GM19467 (cell line): Measurements from ENCODE around the gene PITPNC1.
"Not testable (repeated sequence)": the region's sequence is repeated elsewhere in the genome, so short reads cannot be mapped to it uniquely, and the experiment has no call there.

Experiments used
- ATAC-seq: cut with Tn5 transposase; IDR thresholded peaks from one replicate; pipeline ENCODE4 v1.9.1; 2021; ENCODE audit warnings: mild to moderate bottlenecking, moderate library complexity; ENCODE audit not compliant: unreplicated experiment

PITPNC1 gene

GRCh38 chr17:67506966-67507365 is 129.9 kb downstream of the PITPNC1 start:
- no peak for ATAC-seq

GRCh38 chr17:67509390-67510287 is 132.6 kb downstream of the PITPNC1 start:
- ATAC-seq, result no peak

GRCh38 chr17:67511012-67511411 is 133.9 kb downstream of the PITPNC1 start:
- no peak for ATAC-seq

GRCh38 chr17:67511804-67512203 is 134.7 kb downstream of the PITPNC1 start:
- ATAC-seq, result no peak

GRCh38 chr17:67514998-67515397 is 137.9 kb downstream of the PITPNC1 start:
- no peak for ATAC-seq

- ATAC-seq, result no peak
These were observed 138.5 kb downstream of the PITPNC1 start for GRCh38 chr17:67515490-67516083.

- not testable (repeated sequence) for ATAC-seq
These were observed 139.5 kb downstream of the PITPNC1 start for GRCh38 chr17:67516571-67516970.

- no peak for ATAC-seq
These were observed 140.2 kb downstream of the PITPNC1 start for GRCh38 chr17:67517325-67517724.

- no peak for ATAC-seq
These were observed 141.8 kb downstream of the PITPNC1 start for GRCh38 chr17:67518876-67519275.

GRCh38 chr17:67519801-67520251 is 142.7 kb downstream of the PITPNC1 start:
- no peak for ATAC-seq

GRCh38 chr17:67520252-67520906 is 143.3 kb downstream of the PITPNC1 start:
- ATAC-seq, result no peak

- ATAC-seq, result no peak
These were observed 144.1 kb downstream of the PITPNC1 start for GRCh38 chr17:67520916-67521774.

- no peak for ATAC-seq
These were observed 144.6 kb downstream of the PITPNC1 start for GRCh38 chr17:67521775-67522069.

GRCh38 chr17:67523101-67523500 is 146.0 kb downstream of the PITPNC1 start:
- no peak for ATAC-seq

GRCh38 chr17:67525239-67526135 is 148.4 kb downstream of the PITPNC1 start:
- ATAC-seq, result no peak

GRCh38 chr17:67526700-67527099 is 149.6 kb downstream of the PITPNC1 start:
- no peak for ATAC-seq

- no peak for ATAC-seq
These were observed 151.8 kb downstream of the PITPNC1 start for GRCh38 chr17:67528751-67529436.

GRCh38 chr17:67531291-67531690 is 154.2 kb downstream of the PITPNC1 start:
- peak; percentile 82 for ATAC-seq

GRCh38 chr17:67532326-67532871 is 155.3 kb downstream of the PITPNC1 start:
- ATAC-seq, result no peak
